Smooth muscle cell (in vitro differentiated cells): ENCODE data around the gene CCNDBP1. TPM values are rescaled to one million over a fixed set of nuclear protein-coding genes. Genes with fewer than 3 reads are reported as not detected.

Experiments used
- DNase-seq: peaks from one replicate; lab custom pipeline; 2025; ENCODE audit not compliant: unreplicated experiment; lab: John Stamatoyannopoulos, UW
- H2AFZ ChIP-seq: fragments of 200-600 bp; sonication (generic); 2 replicates; pipeline ENCODE4 v1.6.0; 2016; ENCODE audit warnings: antibody characterized with exemption, low read depth, mild to moderate bottlenecking
- H3F3A ChIP-seq: fragments of 200-600 bp; sonication (generic); 2 replicates; pipeline ENCODE4 v1.6.0; 2017; ENCODE audit warnings: antibody characterized with exemption, low read depth
- H3K27ac ChIP-seq: fragments of 200-600 bp; sonication (generic); 2 replicates; pipeline ENCODE4 v1.5.1; 2016; ENCODE audit warnings: low read depth, mild to moderate bottlenecking
- H3K27me3 ChIP-seq: fragments of 200-600 bp; sonication (generic); 2 replicates; pipeline ENCODE4 v1.6.1; 2016; ENCODE audit warnings: low read depth, mild to moderate bottlenecking
- H3K36me3 ChIP-seq: fragments of 200-600 bp; sonication (generic); 2 replicates; pipeline ENCODE4 v1.5.1; 2016; ENCODE audit warnings: low read depth
- H3K4me1 ChIP-seq: fragments of 200-600 bp; sonication (generic); 2 replicates; pipeline ENCODE4 v1.5.1; 2016; ENCODE audit warnings: low read depth
- H3K4me2 ChIP-seq: fragments of 200-600 bp; sonication (generic); 2 replicates; pipeline ENCODE4 v1.6.0; 2016; ENCODE audit warnings: mild to moderate bottlenecking
- H3K4me3 ChIP-seq: fragments of 200-600 bp; sonication (generic); 2 replicates; pipeline ENCODE4 v1.5.1; 2016; ENCODE audit warnings: mild to moderate bottlenecking
- H3K79me2 ChIP-seq: fragments of 200-600 bp; sonication (generic); 2 replicates; pipeline ENCODE4 v1.6.0; 2016; ENCODE audit warnings: low read depth, mild to moderate bottlenecking
- H3K9ac ChIP-seq: fragments of 200-600 bp; sonication (generic); 2 replicates; pipeline ENCODE4 v1.6.0; 2016; ENCODE audit warnings: low read depth
- H3K9me3 ChIP-seq: fragments of 200-600 bp; sonication (generic); replicated peaks from 2 replicates; pipeline ENCODE4 v1.5.1; 2016; ENCODE audit warnings: low read depth
- H4K20me1 ChIP-seq: fragments of 200-600 bp; sonication (generic); 2 replicates; pipeline ENCODE4 v1.6.0; 2016; ENCODE audit warnings: low read depth
- WGBS: methylation state at CpG from one replicate; pipeline ENCODE4 v1.1.7; 2016; ENCODE audit warnings: low lambda C conversion rate; 5-methylcytosine and 5-hydroxymethylcytosine counted together
- polyA plus RNA-seq: library from polyadenylated mRNA; unstranded; fragments of >200 nt; fragmentation: Nextera tagmentation; extraction: Ambion mirVana; gene quantifications from 2 replicates; pipeline ENCODE4 v1.2.1, GENCODE V29; 2016
- total RNA-seq: library from RNA; depleted of rRNA; stranded (reverse); fragments of >200 nt; gene quantifications from 2 replicates; pipeline ENCODE4 v1.2.3, GENCODE V29; 2014
- TF ChIP-seq, protein P1 (sequence below): fragments of 200-600 bp; sonication (generic); IDR thresholded peaks from 2 replicates; pipeline ENCODE4 v1.5.1; 2017; ENCODE audit warnings: borderline replicate concordance, mild to moderate bottlenecking, antibody characterized with exemption; ENCODE audit not compliant: insufficient read depth, poor library complexity, severe bottlenecking

The CCNDBP1 gene
- total and polyA plus RNA-seq, 2 experiments from 2014 or later, result 22.1 to 30.5 TPM

DNA sequence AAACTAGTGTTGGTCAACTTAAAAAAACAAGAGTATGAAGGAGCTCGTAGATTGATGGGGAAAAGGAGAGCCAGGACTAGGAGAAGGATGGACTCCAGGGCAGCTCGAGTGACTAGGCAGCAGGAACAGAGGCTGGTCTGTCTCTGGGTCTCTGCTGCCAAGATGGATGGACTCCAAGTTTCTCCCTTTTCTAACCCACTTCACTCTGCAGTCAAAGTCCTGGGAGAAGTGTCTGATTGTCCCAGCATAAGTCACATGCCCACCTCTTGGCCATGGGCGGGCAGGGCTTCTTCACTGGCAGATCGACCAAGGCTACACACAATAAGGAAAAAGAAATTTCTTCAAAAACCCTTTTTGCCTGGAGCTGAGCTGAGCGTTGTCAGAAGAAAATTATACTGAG lies 44.8 kb downstream of the CCNDBP1 start:
- no peaks in the 10 kb centered on the region for H3K4me1 ChIP-seq
- H3K79me2 ChIP-seq, result no peaks in the 10 kb centered on the region
- H3K27me3 ChIP-seq, result peaks cover 7% of the 10 kb centered on the region
- no peak overlapping the region for H3K4me3 ChIP-seq
- H3K9ac ChIP-seq, result no peak overlapping the region
- no peak overlapping the region for H2AFZ ChIP-seq
- DNase-seq, result no peak
- no peaks in the 10 kb centered on the region for H3K36me3 ChIP-seq
- H3K27ac ChIP-seq, result no peak overlapping the region
- no peaks in the 10 kb centered on the region for H3F3A ChIP-seq
- WGBS, result 92% methylated on average over 5 of the region's 5 CpGs
- no peaks in the 10 kb centered on the region for H3K9me3 ChIP-seq
- TF ChIP-seq, protein P1, sequence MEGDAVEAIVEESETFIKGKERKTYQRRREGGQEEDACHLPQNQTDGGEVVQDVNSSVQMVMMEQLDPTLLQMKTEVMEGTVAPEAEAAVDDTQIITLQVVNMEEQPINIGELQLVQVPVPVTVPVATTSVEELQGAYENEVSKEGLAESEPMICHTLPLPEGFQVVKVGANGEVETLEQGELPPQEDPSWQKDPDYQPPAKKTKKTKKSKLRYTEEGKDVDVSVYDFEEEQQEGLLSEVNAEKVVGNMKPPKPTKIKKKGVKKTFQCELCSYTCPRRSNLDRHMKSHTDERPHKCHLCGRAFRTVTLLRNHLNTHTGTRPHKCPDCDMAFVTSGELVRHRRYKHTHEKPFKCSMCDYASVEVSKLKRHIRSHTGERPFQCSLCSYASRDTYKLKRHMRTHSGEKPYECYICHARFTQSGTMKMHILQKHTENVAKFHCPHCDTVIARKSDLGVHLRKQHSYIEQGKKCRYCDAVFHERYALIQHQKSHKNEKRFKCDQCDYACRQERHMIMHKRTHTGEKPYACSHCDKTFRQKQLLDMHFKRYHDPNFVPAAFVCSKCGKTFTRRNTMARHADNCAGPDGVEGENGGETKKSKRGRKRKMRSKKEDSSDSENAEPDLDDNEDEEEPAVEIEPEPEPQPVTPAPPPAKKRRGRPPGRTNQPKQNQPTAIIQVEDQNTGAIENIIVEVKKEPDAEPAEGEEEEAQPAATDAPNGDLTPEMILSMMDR, result no peak
- no peak overlapping the region for H3K4me2 ChIP-seq
- no peaks in the 10 kb centered on the region for H4K20me1 ChIP-seq

DNA sequence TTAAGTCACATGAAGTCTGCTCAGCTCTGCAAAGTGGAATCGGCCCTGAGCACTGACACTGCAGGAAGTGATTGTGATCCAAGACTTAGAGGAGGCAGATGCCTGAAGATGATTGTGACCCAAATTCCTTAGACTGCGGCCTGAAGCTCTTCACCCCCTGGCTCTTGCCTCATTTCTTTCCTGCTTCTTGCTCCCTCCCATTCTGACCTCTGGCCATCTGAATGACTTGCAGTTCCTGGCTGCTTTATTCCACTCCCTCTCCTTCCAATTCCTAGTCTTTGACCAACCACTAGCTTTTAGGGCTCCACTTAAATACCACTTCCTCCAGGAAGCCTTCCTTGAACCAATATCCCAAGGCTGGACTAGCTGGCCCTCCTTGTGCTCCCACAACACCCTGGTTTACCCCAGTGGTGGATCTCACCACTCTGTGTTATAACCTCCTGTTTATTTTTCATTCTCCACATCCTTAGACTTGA lies 45.5 kb downstream of the CCNDBP1 start:
- Histone ChIP-seq H3K27ac (no peak overlapping the region), H3K27me3 (peaks cover 7% of the 10 kb centered on the region), H3K36me3 (no peaks in the 10 kb centered on the region), H3K4me1 (no peaks in the 10 kb centered on the region), H3K79me2 (no peaks in the 10 kb centered on the region), H3F3A (no peaks in the 10 kb centered on the region), H4K20me1 (no peaks in the 10 kb centered on the region), H3K9ac (no peak overlapping the region), H3K4me3 (no peak overlapping the region), H3K9me3 (no peaks in the 10 kb centered on the region), H2AFZ (no peak overlapping the region), H3K4me2 (no peak overlapping the region)
- no peak for DNase-seq
- TF ChIP-seq, protein P1, result no peak
- 69% methylated on average over 2 of the region's 2 CpGs for WGBS

DNA sequence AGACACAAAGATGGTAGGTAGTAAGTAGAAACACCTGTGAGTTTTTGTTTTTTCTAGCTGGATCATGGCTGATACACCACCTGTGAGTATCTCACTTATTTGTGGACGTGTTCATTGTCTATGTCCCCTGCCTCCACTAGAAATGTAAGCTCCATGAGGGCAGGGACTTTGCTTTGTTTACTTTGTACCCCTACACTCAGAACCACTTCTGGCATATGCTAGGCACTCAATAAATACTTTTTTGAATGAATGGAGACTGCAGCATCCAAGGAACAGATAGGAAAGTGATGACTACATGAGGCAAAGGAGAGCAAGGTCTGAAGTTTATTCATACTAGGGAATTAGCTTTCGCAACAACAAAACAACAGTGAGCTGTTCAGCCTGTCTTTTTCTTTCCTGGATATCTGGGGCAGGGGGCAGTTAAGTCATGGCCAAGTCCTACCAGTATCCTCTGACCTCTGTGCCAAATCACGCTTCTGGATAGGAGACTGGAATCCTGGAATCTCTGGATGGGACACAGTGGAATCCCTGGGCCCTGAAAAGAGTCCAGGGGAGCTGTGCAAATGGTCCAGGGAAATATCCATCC lies 47.2 kb downstream of the CCNDBP1 start:
- H2AFZ ChIP-seq, result no peak overlapping the region
- H4K20me1 ChIP-seq, result no peaks in the 10 kb centered on the region
- no peaks in the 10 kb centered on the region for H3F3A ChIP-seq
- H3K9me3 ChIP-seq, result no peaks in the 10 kb centered on the region
- peaks cover 7% of the 10 kb centered on the region for H3K27me3 ChIP-seq
- H3K4me3 ChIP-seq, result no peak overlapping the region
- TF ChIP-seq, protein P1, result no peak
- H3K36me3 ChIP-seq, result no peaks in the 10 kb centered on the region
- no peaks in the 10 kb centered on the region for H3K79me2 ChIP-seq
- no peak overlapping the region for H3K9ac ChIP-seq
- no peaks in the 10 kb centered on the region for H3K4me1 ChIP-seq
- WGBS, result 87% methylated on average over 3 of the region's 3 CpGs
- DNase-seq, result no peak
- no peak overlapping the region for H3K4me2 ChIP-seq
- no peak overlapping the region for H3K27ac ChIP-seq

DNA sequence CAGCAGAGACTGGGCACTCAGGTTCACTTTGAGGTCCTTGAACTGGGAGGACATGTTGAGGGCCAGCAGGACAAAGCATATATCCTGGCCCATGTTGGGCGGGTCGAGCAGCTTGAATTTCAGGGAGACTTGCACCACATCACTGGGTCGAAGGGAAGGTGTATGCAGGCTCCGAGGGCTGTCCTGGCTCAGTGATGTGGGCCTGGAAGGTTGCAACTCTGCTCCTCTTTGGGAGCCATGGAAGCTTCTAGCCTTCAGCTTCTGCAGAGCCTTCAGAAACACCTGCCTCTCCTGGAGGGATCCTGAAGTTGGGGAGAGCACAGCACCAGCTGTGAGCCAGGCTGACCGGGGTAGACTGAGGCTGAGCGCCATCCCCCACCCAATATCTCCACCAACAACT lies 50.3 kb downstream of the CCNDBP1 start:
- no peaks in the 10 kb centered on the region for H3K9me3 ChIP-seq
- no peaks in the 10 kb centered on the region for H3F3A ChIP-seq
- WGBS, result 90% methylated on average over 6 of the region's 6 CpGs
- no peak for DNase-seq
- no peak overlapping the region for H2AFZ ChIP-seq
- H3K4me1 ChIP-seq, result no peaks in the 10 kb centered on the region
- H3K4me2 ChIP-seq, result no peak overlapping the region
- TF ChIP-seq, protein P1, result no peak
- H3K79me2 ChIP-seq, result no peaks in the 10 kb centered on the region
- H3K27me3 ChIP-seq, result peaks cover 7% of the 10 kb centered on the region
- H3K9ac ChIP-seq, result no peak overlapping the region
- no peak overlapping the region for H3K27ac ChIP-seq
- no peak overlapping the region for H3K4me3 ChIP-seq
- no peaks in the 10 kb centered on the region for H3K36me3 ChIP-seq
- no peaks in the 10 kb centered on the region for H4K20me1 ChIP-seq
